22Rv1 (cell line): ENCODE data around the gene STON2.

Experiments
- ZFX ChIP-seq: fragments of 450-650 bp; IDR thresholded peaks from 2 replicates; pipeline ENCODE4 v1.6.1; 2017; ENCODE audit warnings: antibody characterized with exemption, borderline replicate concordance
- TF ChIP-seq, protein P1 (sequence below): fragments of 450-650 bp; IDR thresholded peaks from 2 replicates; pipeline ENCODE4 v1.5.1; 2017; ENCODE audit warnings: mild to moderate bottlenecking

DNA sequence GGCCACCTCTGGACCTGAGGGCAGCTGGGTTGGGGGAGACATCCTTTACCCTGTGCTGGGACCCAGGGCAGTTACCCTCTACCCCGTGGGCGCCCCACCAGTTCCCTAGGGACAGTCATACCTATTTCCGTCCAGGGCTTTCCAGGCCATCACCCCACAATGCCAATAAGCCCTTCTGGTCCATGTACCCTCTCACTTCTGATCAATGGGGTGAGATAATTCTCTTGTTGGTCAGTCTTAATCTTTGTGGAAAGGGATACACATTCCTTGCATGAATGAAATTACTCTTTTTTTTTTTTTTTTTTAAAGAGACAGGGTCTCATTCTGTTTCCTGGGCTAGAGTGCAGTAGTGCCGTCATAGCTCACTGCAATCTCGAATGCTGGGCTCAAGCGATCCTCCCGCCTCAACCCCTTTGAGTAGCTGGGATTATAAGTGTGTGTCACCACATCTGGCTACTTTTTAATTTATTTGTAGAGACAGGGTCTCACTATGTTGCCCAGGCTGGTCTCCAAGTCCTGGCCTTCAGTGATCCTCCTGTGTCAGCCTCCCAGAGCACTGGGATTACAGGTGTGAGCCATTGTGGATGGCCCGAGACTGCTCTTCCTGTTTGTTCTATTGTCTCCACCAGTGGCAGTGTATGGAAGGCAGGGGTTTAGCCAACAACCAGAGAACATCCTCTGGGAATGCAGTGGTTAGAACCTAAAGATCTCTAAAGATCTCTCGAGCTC lies 46.3 kb upstream of the STON2 start:
- TF ChIP-seq, protein P1, sequence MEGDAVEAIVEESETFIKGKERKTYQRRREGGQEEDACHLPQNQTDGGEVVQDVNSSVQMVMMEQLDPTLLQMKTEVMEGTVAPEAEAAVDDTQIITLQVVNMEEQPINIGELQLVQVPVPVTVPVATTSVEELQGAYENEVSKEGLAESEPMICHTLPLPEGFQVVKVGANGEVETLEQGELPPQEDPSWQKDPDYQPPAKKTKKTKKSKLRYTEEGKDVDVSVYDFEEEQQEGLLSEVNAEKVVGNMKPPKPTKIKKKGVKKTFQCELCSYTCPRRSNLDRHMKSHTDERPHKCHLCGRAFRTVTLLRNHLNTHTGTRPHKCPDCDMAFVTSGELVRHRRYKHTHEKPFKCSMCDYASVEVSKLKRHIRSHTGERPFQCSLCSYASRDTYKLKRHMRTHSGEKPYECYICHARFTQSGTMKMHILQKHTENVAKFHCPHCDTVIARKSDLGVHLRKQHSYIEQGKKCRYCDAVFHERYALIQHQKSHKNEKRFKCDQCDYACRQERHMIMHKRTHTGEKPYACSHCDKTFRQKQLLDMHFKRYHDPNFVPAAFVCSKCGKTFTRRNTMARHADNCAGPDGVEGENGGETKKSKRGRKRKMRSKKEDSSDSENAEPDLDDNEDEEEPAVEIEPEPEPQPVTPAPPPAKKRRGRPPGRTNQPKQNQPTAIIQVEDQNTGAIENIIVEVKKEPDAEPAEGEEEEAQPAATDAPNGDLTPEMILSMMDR = no peak
- no peak for TF ChIP-seq ZFX
